Fibroblast of villous mesenchyme (primary cell): ENCODE results near the gene NCDN. TPM values are rescaled to one million over a fixed set of nuclear protein-coding genes. Genes with fewer than 3 reads are reported as not detected.
"Not testable (repeated sequence)": the region's sequence is repeated elsewhere in the genome, so short reads cannot be mapped to it uniquely, and the experiment has no call there.

Experiments used
- DNase-seq: peaks from one replicate; pipeline ENCODE4 v3.0.0-alpha.2; 2010; ENCODE audit warnings: low read depth
- H3K4me3 ChIP-seq: 2 replicates; pipeline ENCODE4 v1.5.1; 2011; ENCODE audit warnings: low read depth, mild to moderate bottlenecking, low read length
- total RNA-seq: library from RNA; depleted of rRNA; stranded (reverse); fragments of >200 nt; gene quantifications from 2 replicates; pipeline ENCODE4 v1.2.3, GENCODE V29; 2012
- TF ChIP-seq, protein P1 (sequence below): IDR thresholded peaks from 2 replicates; pipeline ENCODE4 v1.5.1; 2012; ENCODE audit warnings: low read depth, mild to moderate bottlenecking, low read length; ENCODE audit not compliant: insufficient read depth

The NCDN gene
- total RNA-seq, 1 donor, result 21.6 TPM

DNA sequence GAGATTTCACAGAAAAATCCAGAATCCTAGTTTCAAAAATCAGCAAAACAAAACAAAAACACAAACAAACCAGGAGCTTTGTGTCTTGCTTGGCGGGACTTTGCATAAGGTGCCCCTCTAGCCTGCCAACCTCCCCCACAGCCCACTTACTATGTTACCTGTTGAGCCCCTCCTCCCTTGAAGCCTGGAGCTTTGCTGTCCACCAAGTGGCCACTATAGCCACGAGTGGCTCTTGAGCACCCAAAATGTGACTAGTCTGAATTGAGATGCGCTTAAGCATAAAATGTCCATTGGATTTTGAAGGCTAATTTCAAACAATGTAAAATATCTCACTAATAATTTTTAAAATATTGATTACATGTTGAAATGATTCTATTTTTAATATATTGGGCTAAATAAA, 27.7 kb downstream of the NCDN start:
- no peak for DNase-seq
- H3K4me3 ChIP-seq, result no peak overlapping the region
- TF ChIP-seq, protein P1, sequence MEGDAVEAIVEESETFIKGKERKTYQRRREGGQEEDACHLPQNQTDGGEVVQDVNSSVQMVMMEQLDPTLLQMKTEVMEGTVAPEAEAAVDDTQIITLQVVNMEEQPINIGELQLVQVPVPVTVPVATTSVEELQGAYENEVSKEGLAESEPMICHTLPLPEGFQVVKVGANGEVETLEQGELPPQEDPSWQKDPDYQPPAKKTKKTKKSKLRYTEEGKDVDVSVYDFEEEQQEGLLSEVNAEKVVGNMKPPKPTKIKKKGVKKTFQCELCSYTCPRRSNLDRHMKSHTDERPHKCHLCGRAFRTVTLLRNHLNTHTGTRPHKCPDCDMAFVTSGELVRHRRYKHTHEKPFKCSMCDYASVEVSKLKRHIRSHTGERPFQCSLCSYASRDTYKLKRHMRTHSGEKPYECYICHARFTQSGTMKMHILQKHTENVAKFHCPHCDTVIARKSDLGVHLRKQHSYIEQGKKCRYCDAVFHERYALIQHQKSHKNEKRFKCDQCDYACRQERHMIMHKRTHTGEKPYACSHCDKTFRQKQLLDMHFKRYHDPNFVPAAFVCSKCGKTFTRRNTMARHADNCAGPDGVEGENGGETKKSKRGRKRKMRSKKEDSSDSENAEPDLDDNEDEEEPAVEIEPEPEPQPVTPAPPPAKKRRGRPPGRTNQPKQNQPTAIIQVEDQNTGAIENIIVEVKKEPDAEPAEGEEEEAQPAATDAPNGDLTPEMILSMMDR, result no peak

DNA sequence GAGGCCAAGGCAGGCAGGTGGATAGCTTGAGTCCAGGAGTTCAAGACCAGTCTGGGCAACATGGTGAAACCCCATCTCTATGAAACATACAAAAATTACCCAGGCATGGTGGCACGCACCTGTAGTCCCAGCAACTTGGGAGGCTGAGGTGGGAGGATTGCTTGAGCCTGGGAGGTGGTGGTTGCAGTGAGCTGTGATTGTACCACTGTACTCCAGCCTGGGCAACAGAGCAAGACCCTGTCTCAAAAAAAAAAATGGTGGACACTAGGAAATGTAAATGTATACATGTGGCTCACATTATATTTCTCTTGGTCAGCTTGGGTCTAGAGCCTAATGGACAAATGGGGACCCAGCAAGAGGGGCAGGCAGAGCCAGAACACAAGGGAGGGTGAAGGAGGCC, 28.2 kb downstream of the NCDN start:
- DNase-seq, H3K4me3 ChIP-seq: not testable (repeated sequence)

DNA sequence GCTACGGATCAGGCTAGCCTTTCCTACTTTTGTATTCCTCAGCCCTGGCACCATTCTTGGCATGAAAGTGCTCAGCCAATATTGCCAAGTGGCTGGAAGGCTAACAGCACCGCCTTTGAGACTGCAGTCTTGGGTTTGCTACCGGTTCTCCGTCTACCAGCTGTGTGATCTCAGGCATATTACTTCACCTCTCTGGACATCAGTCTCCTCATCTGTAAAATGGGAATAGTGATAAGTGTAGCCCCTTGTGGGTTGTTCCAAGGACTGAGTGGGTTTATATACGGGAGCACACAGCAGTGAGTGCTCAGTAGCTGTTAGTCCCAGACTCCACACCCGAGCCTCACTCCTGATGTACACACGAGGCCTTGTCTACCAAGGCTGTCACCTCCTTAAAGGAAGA, 29.2 kb downstream of the NCDN start:
- H3K4me3 ChIP-seq, result no peak overlapping the region
- TF ChIP-seq, protein P1, result no peak
- DNase-seq, result no peak

DNA sequence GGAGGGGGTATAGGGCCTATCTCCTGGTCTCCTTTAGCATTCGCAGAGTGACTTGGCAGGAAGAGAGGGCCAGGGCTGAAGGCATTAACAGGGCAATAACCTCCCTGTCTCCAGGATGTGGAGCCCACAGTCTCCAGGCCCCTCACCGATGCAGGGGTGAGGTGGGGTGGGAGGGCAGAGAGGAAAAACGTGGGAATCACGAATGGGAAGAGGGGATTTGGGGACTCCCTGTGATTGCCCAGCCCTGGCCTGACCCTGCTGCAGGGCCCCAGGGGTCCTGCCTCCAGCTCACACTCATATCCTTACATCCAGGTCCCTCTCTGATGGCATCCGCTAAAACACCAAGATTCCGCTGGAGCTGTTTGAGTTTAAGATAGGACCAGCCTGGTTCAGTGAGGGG, 30.1 kb downstream of the NCDN start:
- DNase-seq, result no peak
- TF ChIP-seq, protein P1, result no peak
- H3K4me3 ChIP-seq, result no peak overlapping the region

DNA sequence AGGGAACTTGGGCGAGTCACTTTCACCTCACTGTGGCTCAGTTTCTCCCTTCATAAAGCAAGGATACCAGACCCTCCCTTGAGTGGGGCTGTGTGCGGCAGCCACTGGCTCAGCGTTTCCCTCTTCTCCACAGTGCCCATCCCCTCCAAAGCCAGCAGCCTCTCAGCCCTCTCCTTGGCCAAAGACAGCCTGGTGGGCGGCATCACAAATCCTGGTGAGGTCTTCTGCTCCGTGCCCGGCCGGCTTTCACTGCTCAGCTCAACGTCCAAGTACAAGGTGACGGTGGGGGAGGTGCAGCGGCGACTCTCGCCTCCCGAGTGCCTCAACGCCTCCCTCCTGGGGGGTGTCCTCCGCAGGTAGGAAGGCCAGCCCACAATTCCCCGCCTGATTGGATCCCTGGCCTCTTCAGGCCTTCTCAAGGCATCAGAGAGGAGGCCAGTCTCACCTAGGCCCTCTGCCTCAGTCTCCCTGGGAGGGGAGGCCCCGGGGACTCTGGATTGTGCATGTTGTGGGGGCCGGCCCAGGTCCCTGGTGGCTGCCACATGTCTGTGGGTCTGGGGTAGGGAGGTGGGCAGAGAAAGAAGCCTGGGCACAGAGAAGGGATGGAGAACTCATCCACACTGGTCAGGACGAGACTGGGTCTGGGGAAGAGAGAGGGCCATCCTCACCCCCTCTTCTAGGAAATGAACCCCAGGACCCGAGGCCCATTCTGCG, 30.8 kb downstream of the NCDN start:
- TF ChIP-seq, protein P1, result no peak
- H3K4me3 ChIP-seq, result no peak overlapping the region
- no peak for DNase-seq

DNA sequence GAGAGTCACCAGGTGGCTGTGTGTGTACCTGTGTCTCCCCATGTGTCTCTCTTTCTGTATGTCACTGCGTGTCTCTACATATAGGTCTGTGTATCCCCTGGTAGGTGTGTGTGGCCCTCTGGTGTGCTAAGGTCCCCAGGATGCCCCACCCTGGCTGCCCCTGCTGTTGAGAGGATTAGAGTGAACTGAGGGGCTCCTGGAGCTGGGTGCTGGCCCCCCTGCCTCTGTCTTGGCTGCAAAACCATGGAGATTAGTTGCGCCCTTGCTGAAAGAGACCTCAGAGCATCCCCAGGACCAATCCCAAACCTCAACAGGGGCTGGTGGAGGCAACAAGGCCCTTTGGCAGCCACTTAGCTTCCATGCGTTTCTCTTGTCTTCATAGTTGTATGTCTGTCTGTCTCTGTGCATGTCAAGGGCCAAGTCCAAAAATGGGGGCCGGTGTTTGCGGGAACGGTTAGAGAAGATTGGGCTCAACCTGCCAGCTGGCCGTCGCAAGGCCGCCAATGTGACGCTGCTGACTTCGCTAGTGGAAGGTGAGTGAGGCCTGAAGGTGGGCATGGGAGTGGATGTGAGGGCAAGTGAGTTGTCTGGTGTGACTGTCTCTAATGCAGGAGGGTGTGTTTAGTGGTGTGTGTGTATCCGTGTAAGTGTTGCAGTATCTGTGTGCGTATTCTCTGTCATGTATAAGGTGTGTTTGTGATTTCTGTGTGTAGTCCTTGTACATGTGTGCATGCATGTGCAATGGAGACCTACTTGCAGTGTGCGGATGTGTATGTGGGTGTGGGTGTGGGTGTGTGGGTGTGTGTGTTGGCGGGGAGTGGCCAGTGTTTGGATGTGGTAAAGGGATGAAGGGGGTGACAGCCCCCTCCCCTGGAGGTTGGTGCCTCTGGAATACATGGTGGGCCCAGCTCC, 32.2 kb downstream of the NCDN start:
- TF ChIP-seq, protein P1, result no peak
- no peak for DNase-seq
- no peak overlapping the region for H3K4me3 ChIP-seq

DNA sequence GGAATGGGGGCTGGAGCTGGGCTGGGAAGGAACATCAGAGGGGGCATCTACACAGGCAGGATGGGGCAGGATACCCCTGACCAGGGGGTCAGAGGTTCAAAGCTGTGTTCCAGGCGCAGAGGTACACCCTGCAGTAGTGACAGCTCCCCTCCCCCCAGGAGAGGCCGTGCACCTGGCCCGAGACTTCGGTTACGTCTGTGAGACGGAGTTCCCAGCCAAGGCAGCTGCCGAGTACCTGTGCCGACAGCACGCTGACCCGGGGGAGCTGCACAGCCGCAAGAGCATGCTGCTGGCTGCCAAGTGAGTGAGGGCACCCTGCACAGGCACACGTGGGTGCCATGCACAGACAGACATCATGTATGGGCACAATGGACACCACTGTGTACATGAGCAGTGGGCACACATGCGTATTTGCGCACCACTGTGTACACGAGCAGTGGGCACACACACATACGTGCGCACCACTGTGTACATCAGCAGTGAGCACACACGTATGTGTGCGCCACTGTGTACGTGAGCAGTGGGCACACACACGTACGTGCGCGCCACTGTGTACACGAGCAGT, 33.0 kb downstream of the NCDN start:
- DNase-seq, result no peak
- TF ChIP-seq, protein P1, result no peak
- no peak overlapping the region for H3K4me3 ChIP-seq
